Karpas-422 (cell line): ENCODE measurements around the gene ZZZ3. TPM values are rescaled to one million over a fixed set of nuclear protein-coding genes. Genes with fewer than 3 reads are reported as not detected.

ENCODE experiments used
- DNase-seq: peaks from one replicate; pipeline ENCODE4 v3.0.0-alpha.2; 2015
- H2AFZ ChIP-seq: fragments of 200-600 bp; sonication (generic); 2 replicates; pipeline ENCODE4 v1.6.1; 2014; ENCODE audit warnings: antibody characterized with exemption, low read length, mixed read lengths
- H3K27ac ChIP-seq: fragments of 200-600 bp; sonication (generic); 2 replicates; pipeline ENCODE4 v1.5.1; 2014; ENCODE audit warnings: mild to moderate bottlenecking, low read length, moderate library complexity
- H3K27me3 ChIP-seq: fragments of 200-600 bp; sonication (generic); 2 replicates; pipeline ENCODE4 v1.6.1; 2014; ENCODE audit warnings: low read length, mixed read lengths
- H3K36me3 ChIP-seq: fragments of 200-600 bp; sonication (generic); 2 replicates; pipeline ENCODE4 v1.6.1; 2014; ENCODE audit warnings: low read length, mixed read lengths; ENCODE audit not compliant: insufficient read depth
- H3K4me1 ChIP-seq: fragments of 200-600 bp; sonication (generic); 2 replicates; pipeline ENCODE4 v1.6.1; 2014; ENCODE audit warnings: mild to moderate bottlenecking, low read length, mixed read lengths
- H3K4me2 ChIP-seq: fragments of 200-600 bp; sonication (generic); 2 replicates; pipeline ENCODE4 v1.6.1; 2014; ENCODE audit warnings: low read length, low read depth, mild to moderate bottlenecking; ENCODE audit not compliant: poor library complexity, severe bottlenecking
- H3K4me3 ChIP-seq: fragments of 200-600 bp; sonication (generic); 2 replicates; pipeline ENCODE4 v1.5.1; 2014; ENCODE audit warnings: mild to moderate bottlenecking, antibody characterized with exemption, low read length, mixed read lengths
- H3K79me2 ChIP-seq: fragments of 200-600 bp; sonication (generic); 2 replicates; pipeline ENCODE4 v1.6.1; 2014; ENCODE audit warnings: mild to moderate bottlenecking, low read length, mixed read lengths
- H3K9ac ChIP-seq: fragments of 200-600 bp; sonication (generic); 2 replicates; pipeline ENCODE4 v1.6.0; 2014; ENCODE audit warnings: low read length
- H3K9me2 ChIP-seq: fragments of 200-600 bp; sonication (generic), shearing (Covaris generic); replicated peaks from 2 replicates; pipeline ENCODE4 v1.6.0; 2014; ENCODE audit warnings: mild to moderate bottlenecking, low read length, moderate library complexity; ENCODE audit not compliant: insufficient read depth
- H3K9me3 ChIP-seq: fragments of 300-700, 200-600 bp; sonication (generic); 2 replicates; pipeline ENCODE4 v1.6.1; 2014; ENCODE audit warnings: low read length, mixed read lengths
- H4K20me1 ChIP-seq: fragments of 200-600 bp; sonication (generic); 2 replicates; pipeline ENCODE4 v1.6.1; 2014; ENCODE audit warnings: mild to moderate bottlenecking, antibody characterized with exemption, low read length, low read depth; ENCODE audit not compliant: insufficient read depth
- total RNA-seq: library from RNA; depleted of rRNA; stranded (reverse); fragments of >200 nt; shearing (Covaris generic); gene quantifications from 2 replicates; pipeline ENCODE4 v1.2.3, GENCODE V29; 2014; ENCODE audit warnings: low replicate concordance; rRNA removed

The ZZZ3 gene
- 77.9 and 113 TPM in 2 replicates for total RNA-seq

DNA sequence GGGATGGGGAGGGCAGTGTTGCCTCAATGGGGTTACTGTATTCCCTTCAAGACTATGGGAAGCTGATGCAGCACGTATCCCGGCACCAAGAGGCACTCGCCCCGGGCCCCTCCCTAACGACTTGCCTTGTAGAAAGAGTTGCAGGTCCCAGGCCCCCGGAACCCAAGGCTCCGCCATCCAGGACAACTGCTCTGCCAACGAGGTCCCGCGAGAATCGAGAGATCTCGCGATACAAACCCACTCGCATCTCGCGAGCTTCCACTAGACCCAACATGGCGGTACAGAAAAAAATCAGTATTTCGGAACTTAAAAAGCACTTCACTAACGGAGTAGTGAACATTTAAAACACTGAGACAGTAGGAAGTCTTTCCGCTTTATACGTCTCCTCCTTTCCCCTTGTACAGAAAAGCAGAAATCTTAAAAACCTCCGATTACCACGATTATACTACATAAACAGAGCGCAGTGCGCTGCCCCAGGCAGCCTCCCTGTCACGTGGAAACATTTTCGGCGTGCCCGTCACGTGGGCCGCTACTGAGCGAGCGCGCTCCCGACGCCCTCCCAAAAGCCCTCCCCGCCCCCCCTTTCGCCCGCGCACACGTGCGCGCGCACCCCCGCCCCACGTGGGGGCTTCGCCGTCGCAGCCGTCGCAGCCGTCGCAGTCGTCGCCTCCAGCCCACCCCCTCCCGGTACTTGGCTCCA, at the start of gene ZZZ3:
ZZZ3 (minus strand) TSS at position 199 of the 700 bp plus-strand sequence. CDS start 49,304 bp downstream, outside the sequence.
- Histone ChIP-seq H3K4me1 (peaks cover 55% of the 10 kb centered on the region), H3K9me2 (no peaks in the 10 kb centered on the region), H3K9me3 (no peaks in the 10 kb centered on the region), H3K4me2 (peak within 1 kb of the TSS; percentile 79), H2AFZ (peak within 1 kb of the TSS; percentile 72; the same call in 1 of the 2 replicates), H3K4me3 (peak within 1 kb of the TSS; percentile 73), H3K79me2 (peaks cover 57% of the 10 kb centered on the region), H4K20me1 (peaks cover 14% of the 10 kb centered on the region; the same call in 1 of the 2 replicates), H3K27me3 (no peaks in the 10 kb centered on the region), H3K36me3 (no peaks in the 10 kb centered on the region), H3K9ac (peak within 1 kb of the TSS; percentile 82), H3K27ac (peak within 1 kb of the TSS; percentile 82)
- peak; percentile 97 for DNase-seq

DNA sequence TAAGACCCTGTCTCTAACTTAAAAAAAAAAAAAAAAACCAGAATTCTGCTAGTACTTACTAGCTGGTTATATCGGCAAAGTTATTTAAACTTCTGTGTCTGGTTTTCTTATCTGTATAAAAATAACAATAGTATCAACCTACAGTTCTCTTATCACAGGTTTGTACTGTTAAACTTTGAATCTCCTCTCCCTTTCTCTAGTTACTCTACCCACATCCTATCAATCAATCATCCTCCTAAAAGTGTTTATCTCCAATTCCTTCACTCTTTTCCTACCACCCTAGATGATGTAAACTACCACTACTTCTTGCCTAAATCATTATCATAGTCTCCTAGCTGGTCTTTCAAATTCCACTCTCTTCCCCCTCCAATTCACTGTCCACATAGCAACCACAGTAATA, 49.6 kb upstream of the ZZZ3 start:
- Histone ChIP-seq H3K79me2 (no peaks in the 10 kb centered on the region), H3K27me3 (no peaks in the 10 kb centered on the region), H3K9me2 (no peaks in the 10 kb centered on the region), H3K36me3 (peaks cover 7% of the 10 kb centered on the region; the same call in 1 of the 2 replicates), H3K9ac (no peak overlapping the region), H3K4me2 (no peak overlapping the region), H3K9me3 (no peaks in the 10 kb centered on the region), H3K4me1 (peaks cover 4% of the 10 kb centered on the region; the same call in 1 of the 2 replicates), H4K20me1 (no peaks in the 10 kb centered on the region), H3K4me3 (no peak overlapping the region), H3K27ac (no peak overlapping the region), H2AFZ (no peak overlapping the region)
- peak; percentile 38 for DNase-seq

DNA sequence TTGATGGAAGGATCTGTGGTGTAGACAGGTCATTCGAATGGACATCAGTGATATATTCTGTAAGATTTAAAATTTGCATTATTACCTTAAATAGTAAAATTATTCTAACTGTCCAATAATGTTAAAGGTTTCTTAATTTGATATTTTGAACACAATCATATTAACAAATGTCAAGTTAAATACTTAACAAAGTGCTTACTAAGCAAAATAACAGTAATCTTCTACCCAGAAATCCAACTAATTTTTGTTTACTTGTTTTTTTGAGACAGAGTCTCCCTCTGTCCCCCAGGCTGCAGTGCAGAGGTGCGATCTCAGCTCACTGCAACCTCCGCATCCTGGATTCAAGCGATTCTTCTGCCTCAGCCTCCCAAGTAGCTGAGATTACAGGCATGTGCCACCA, 43.2 kb upstream of the ZZZ3 start:
- Histone ChIP-seq H3K9ac (no peak overlapping the region), H3K9me3 (no peaks in the 10 kb centered on the region), H4K20me1 (no peaks in the 10 kb centered on the region), H3K4me3 (no peak overlapping the region), H3K27me3 (no peaks in the 10 kb centered on the region), H2AFZ (no peak overlapping the region), H3K9me2 (no peaks in the 10 kb centered on the region), H3K27ac (no peak overlapping the region), H3K79me2 (no peaks in the 10 kb centered on the region; the same call in 1 of the 2 replicates), H3K4me1 (no peaks in the 10 kb centered on the region), H3K4me2 (no peak overlapping the region), H3K36me3 (peaks cover 44% of the 10 kb centered on the region)
- no peak for DNase-seq

DNA sequence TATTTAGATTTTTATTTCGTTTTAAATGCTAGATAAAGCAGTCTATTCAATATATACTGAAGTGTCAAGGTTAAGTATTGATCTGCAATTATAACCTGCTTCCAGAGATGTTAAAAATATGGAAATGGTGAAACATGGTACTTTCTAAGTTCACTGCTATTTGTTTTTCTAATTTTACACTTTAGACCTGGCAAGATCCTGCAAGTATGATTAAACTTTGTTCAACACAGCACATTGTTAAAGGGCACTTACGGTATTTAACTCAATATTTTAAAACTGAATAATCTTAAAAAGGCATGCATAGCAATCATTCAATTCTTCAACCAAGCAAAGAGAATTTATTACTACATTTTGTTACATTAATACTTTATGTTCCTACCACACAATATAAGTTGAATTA, 35.7 kb upstream of the ZZZ3 start:
- Histone ChIP-seq H2AFZ (no peak overlapping the region), H3K36me3 (peaks cover 24% of the 10 kb centered on the region), H3K4me1 (no peaks in the 10 kb centered on the region), H3K4me3 (no peak overlapping the region), H3K27me3 (no peaks in the 10 kb centered on the region), H3K9me3 (no peaks in the 10 kb centered on the region), H3K9ac (no peak overlapping the region), H3K9me2 (no peaks in the 10 kb centered on the region), H3K79me2 (no peaks in the 10 kb centered on the region; the same call in 1 of the 2 replicates), H3K27ac (no peak overlapping the region), H4K20me1 (no peaks in the 10 kb centered on the region), H3K4me2 (no peak overlapping the region)
- DNase-seq, result no peak

DNA sequence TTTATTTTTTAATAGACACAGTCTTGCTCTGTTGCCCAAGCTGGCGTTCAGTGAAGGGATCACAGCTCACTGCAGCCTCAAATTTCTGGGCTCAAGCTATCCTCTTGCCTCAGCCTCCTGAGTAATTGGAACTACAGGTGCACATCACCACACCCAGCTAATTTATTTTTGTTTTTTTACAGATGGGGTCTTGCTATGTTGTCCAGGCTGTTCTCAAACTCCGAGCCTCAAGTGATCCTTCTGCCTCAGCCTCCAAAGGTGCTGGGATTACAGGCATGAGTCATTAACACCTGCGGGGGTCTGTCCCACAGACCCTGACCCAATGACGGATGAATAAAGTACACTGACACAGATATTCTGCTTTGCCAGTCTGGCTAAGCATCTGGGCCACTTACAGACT, 33.6 kb upstream of the ZZZ3 start:
- Histone ChIP-seq H3K36me3 (peaks cover 7% of the 10 kb centered on the region; the same call in 1 of the 2 replicates), H3K9ac (no peak overlapping the region), H3K27me3 (no peaks in the 10 kb centered on the region), H3K4me2 (no peak overlapping the region), H3K4me3 (no peak overlapping the region), H3K4me1 (no peaks in the 10 kb centered on the region), H3K9me3 (no peaks in the 10 kb centered on the region), H3K9me2 (no peaks in the 10 kb centered on the region), H2AFZ (no peak overlapping the region), H4K20me1 (no peaks in the 10 kb centered on the region), H3K79me2 (no peaks in the 10 kb centered on the region), H3K27ac (no peak overlapping the region)
- no peak for DNase-seq

DNA sequence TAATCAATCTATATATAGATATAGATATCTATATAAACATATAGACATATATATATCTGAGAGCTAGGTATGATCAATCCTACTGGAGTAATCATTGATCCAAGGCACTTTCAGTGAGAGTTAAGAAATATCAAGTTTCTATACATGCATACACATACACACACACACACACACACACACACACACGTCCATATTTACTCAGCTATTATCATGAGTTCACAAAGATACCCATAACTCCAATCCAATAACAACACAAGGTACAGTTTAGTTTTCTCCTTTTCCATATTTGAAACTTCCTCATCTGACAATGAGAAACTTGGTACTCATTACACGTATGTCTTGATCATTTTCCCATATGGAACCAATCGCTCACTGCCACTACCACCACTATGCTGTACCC, 27.3 kb upstream of the ZZZ3 start:
- peaks cover 10% of the 10 kb centered on the region; the same call in 1 of the 2 replicates for H3K36me3 ChIP-seq
- H3K4me1 ChIP-seq, result no peaks in the 10 kb centered on the region
- no peaks in the 10 kb centered on the region for H3K9me2 ChIP-seq
- H3K4me3 ChIP-seq, result no peak overlapping the region
- no peaks in the 10 kb centered on the region for H3K9me3 ChIP-seq
- no peaks in the 10 kb centered on the region for H4K20me1 ChIP-seq
- H2AFZ ChIP-seq, result no peak overlapping the region
- H3K4me2 ChIP-seq, result no peak overlapping the region
- no peaks in the 10 kb centered on the region for H3K79me2 ChIP-seq
- DNase-seq, result no peak
- H3K27me3 ChIP-seq, result no peaks in the 10 kb centered on the region
- H3K9ac ChIP-seq, result no peak overlapping the region
- H3K27ac ChIP-seq, result no peak overlapping the region

GRCh38 chr1:77706321-77706720, 23.9 kb upstream of the ZZZ3 start:
- Histone ChIP-seq H3K4me2 (no peak overlapping the region), H2AFZ (no peak overlapping the region), H3K27me3 (no peaks in the 10 kb centered on the region), H3K9me3 (no peaks in the 10 kb centered on the region), H3K4me1 (0 out of 2 replicates have a peak, but pooled peaks cover 3% of the 10 kb centered on the region), H3K36me3 (peaks cover 10% of the 10 kb centered on the region; the same call in 1 of the 2 replicates), H4K20me1 (no peaks in the 10 kb centered on the region), H3K4me3 (no peak overlapping the region), H3K9me2 (no peaks in the 10 kb centered on the region), H3K27ac (no peak overlapping the region), H3K9ac (no peak overlapping the region), H3K79me2 (no peaks in the 10 kb centered on the region)
- no peak for DNase-seq

GRCh38 chr1:77704736-77705135, 22.3 kb upstream of the ZZZ3 start:
- Histone ChIP-seq H3K9me2 (no peaks in the 10 kb centered on the region), H3K79me2 (no peaks in the 10 kb centered on the region), H2AFZ (no peak overlapping the region), H3K36me3 (peaks cover 10% of the 10 kb centered on the region; the same call in 1 of the 2 replicates), H3K27ac (no peak overlapping the region), H3K4me1 (0 out of 2 replicates have a peak, but pooled peaks cover 3% of the 10 kb centered on the region), H3K9ac (no peak overlapping the region), H4K20me1 (no peaks in the 10 kb centered on the region), H3K4me2 (no peak overlapping the region), H3K9me3 (no peaks in the 10 kb centered on the region), H3K4me3 (no peak overlapping the region), H3K27me3 (no peaks in the 10 kb centered on the region)
- no peak for DNase-seq
